OCI-LY7 (cell line): ENCODE measurements around the gene PARD3. TPM values are rescaled to one million over a fixed set of nuclear protein-coding genes. Genes with fewer than 3 reads are reported as not detected.

Experiments used
- BruUV-seq: library from RNA; stranded (reverse); fragments of 400-500 nt; replicated peaks from 2 replicates; lab custom pipeline; 2021; lab: Mats Ljungman, UMichigan
- CTCF ChIA-PET: fragments of 300-600 bp; sonication (Branson Sonifier 250); formaldehyde crosslinking; loops from one replicate; lab custom pipeline; 2022; ENCODE audit warnings: antibody characterized with exemption; ENCODE audit not compliant: unreplicated experiment; lab: Charles Lee
- POLR2A ChIA-PET: fragments of 300-600 bp; sonication (Branson Sonifier 250); formaldehyde crosslinking; loops from one replicate; lab custom pipeline; 2022; ENCODE audit warnings: antibody characterized with exemption; lab: Charles Lee
- DNase-seq: peaks from one replicate; pipeline ENCODE4 v3.0.0-alpha.2; 2015; ENCODE audit warnings: low spot score
- H2AFZ ChIP-seq: fragments of 200-600 bp; sonication (generic), shearing (Covaris generic); 2 replicates; pipeline ENCODE4 v1.6.1; 2014; ENCODE audit warnings: mild to moderate bottlenecking, antibody characterized with exemption, low read length, moderate library complexity
- H3K27ac ChIP-seq: fragments of 200-600 bp; sonication (generic); 2 replicates; pipeline ENCODE4 v1.5.1; 2014; ENCODE audit warnings: mixed run types, low read depth, mild to moderate bottlenecking, moderate library complexity, low read length, inconsistent platforms; ENCODE audit not compliant: poor library complexity, severe bottlenecking
- H3K36me3 ChIP-seq: fragments of 200-600 bp; sonication (generic); 2 replicates; pipeline ENCODE4 v1.6.1; 2014; ENCODE audit warnings: mild to moderate bottlenecking, antibody characterized with exemption, low read length, moderate library complexity, mixed read lengths; ENCODE audit not compliant: insufficient read depth
- H3K4me1 ChIP-seq: fragments of 200-600 bp; sonication (generic); 2 replicates; pipeline ENCODE4 v1.5.1; 2014; ENCODE audit warnings: mild to moderate bottlenecking, low read length; ENCODE audit not compliant: insufficient read depth, poor library complexity, severe bottlenecking
- H3K4me2 ChIP-seq: fragments of 200-600 bp; sonication (generic); 2 replicates; pipeline ENCODE4 v1.6.1; 2014; ENCODE audit warnings: mild to moderate bottlenecking, low read length
- H3K4me3 ChIP-seq: fragments of 200-600 bp; sonication (generic); 2 replicates; pipeline ENCODE4 v1.5.1; 2014; ENCODE audit warnings: mild to moderate bottlenecking, low read depth, low read length; ENCODE audit not compliant: poor library complexity, severe bottlenecking
- H3K79me2 ChIP-seq: fragments of 200-600 bp; sonication (generic); 2 replicates; pipeline ENCODE4 v1.6.1; 2016; ENCODE audit warnings: low read depth, mild to moderate bottlenecking, low read length, moderate library complexity, mixed read lengths; ENCODE audit not compliant: insufficient read depth
- H3K9me2 ChIP-seq: fragments of 200-600 bp; sonication (generic); 2 replicates; pipeline ENCODE4 v1.6.1; 2016; ENCODE audit warnings: mild to moderate bottlenecking, low read length, mixed read lengths; ENCODE audit not compliant: insufficient read depth
- H3K9me3 ChIP-seq: fragments of 200-600 bp; sonication (generic); 2 replicates; pipeline ENCODE4 v1.6.1; 2014; ENCODE audit warnings: mild to moderate bottlenecking, mixed run types, low read length, mixed read lengths
- H4K20me1 ChIP-seq: fragments of 200-600 bp; sonication (generic); 2 replicates; pipeline ENCODE4 v1.6.1; 2014; ENCODE audit warnings: mild to moderate bottlenecking, antibody characterized with exemption, low read length, moderate library complexity, mixed read lengths; ENCODE audit not compliant: insufficient read depth
- CTCF ChIP-seq: fragments of 200-600 bp; sonication (generic); conservative IDR thresholded peaks from 2 replicates; pipeline ENCODE4 v1.5.1; 2014; ENCODE audit warnings: mild to moderate bottlenecking, antibody characterized with exemption, low read length, moderate library complexity, mixed read lengths
- EZH2phosphoT487 ChIP-seq: fragments of 200-600 bp; sonication (generic); IDR thresholded peaks from 2 replicates; pipeline ENCODE4 v1.6.1; 2018; ENCODE audit warnings: low read depth, borderline replicate concordance, mild to moderate bottlenecking, mixed run types, antibody characterized with exemption, low read length, moderate library complexity, mixed read lengths
- intact Hi-C: fragments of 100-400 bp; cut with micrococcal nuclease; formaldehyde crosslinking; loops from one replicate; pipeline ENCODE4 v1.10.0; 2022; ENCODE audit not compliant: unreplicated experiment
- total RNA-seq, 2 experiments: library from RNA; depleted of rRNA in 1 of 2; stranded (reverse); fragments of >200 nt in 1 of 2; shearing (Covaris generic) in 1 of 2; gene quantifications; 2 replicates each; pipeline ENCODE4 v1.2.3, GENCODE V29; 2014 to 2022

The PARD3 gene
- total RNA-seq, 2 experiments from 2014 or later: not detected

GRCh38 chr10:34178196-34178595 lies 636.9 kb downstream of the PARD3 start:
- no peaks in the 10 kb centered on the region for H3K79me2 ChIP-seq
- ChIA-PET POLR2A (no interaction called here), CTCF (no interaction called here)
- H3K9me3 ChIP-seq: no peaks in the 10 kb centered on the region
- no peak for DNase-seq
- TF ChIP-seq CTCF: no peak
- no peak for TF ChIP-seq EZH2phosphoT487
- H3K4me1 ChIP-seq: no peaks in the 10 kb centered on the region
- H2AFZ ChIP-seq: no peak overlapping the region
- no peak overlapping the region for H3K27ac ChIP-seq
- H3K4me3 ChIP-seq: no peak overlapping the region
- H3K36me3 ChIP-seq: no peaks in the 10 kb centered on the region
- intact Hi-C loops: no loop called here
- H3K9me2 ChIP-seq: no peaks in the 10 kb centered on the region
- no peak overlapping the region for H3K4me2 ChIP-seq
- BruUV-seq: no TSS peak
- no peaks in the 10 kb centered on the region for H4K20me1 ChIP-seq

- Histone ChIP-seq H3K27ac (no peak overlapping the region), H3K9me3 (no peaks in the 10 kb centered on the region), H4K20me1 (no peaks in the 10 kb centered on the region), H3K9me2 (no peaks in the 10 kb centered on the region), H3K36me3 (no peaks in the 10 kb centered on the region), H3K4me3 (no peak overlapping the region), H2AFZ (no peak overlapping the region), H3K4me1 (no peaks in the 10 kb centered on the region), H3K4me2 (no peak overlapping the region), H3K79me2 (no peaks in the 10 kb centered on the region)
- ChIA-PET POLR2A (no interaction called here), CTCF (no interaction called here)
- no peak for DNase-seq
- no TSS peak for BruUV-seq
- intact Hi-C loops: no loop called here
- TF ChIP-seq EZH2phosphoT487 (no peak), CTCF (no peak)
Observed at GRCh38 chr10:34177445-34177844, 637.7 kb downstream of the PARD3 start.

- H3K4me1 ChIP-seq: no peaks in the 10 kb centered on the region
- no peaks in the 10 kb centered on the region for H3K9me3 ChIP-seq
- DNase-seq: no peak
- no peak overlapping the region for H3K4me2 ChIP-seq
- H3K9me2 ChIP-seq: no peaks in the 10 kb centered on the region
- no peaks in the 10 kb centered on the region for H3K79me2 ChIP-seq
- ChIA-PET POLR2A (interaction anchor here (0.6 kb wide), 1 partner anchor 313 kb away, joined by 3 read pairs; no protein-coding TSS in a partner anchor), CTCF (no interaction called here)
- no peaks in the 10 kb centered on the region for H4K20me1 ChIP-seq
- intact Hi-C loops: no loop called here
- H2AFZ ChIP-seq: no peak overlapping the region
- H3K27ac ChIP-seq: no peak overlapping the region
- TF ChIP-seq CTCF (no peak), EZH2phosphoT487 (no peak)
- H3K4me3 ChIP-seq: no peak overlapping the region
- no peaks in the 10 kb centered on the region for H3K36me3 ChIP-seq
- no TSS peak for BruUV-seq
Observed at GRCh38 chr10:34176351-34176750, 638.7 kb downstream of the PARD3 start.
